Activated CD4-positive, alpha-beta memory T cell treated with anti-CD3 and anti-CD28 coated beads for 36 hours (primary cell): Measurements from ENCODE around the gene SCN4B. TPM values are rescaled to one million over a fixed set of nuclear protein-coding genes. Genes with fewer than 3 reads are reported as not detected.

Source experiments
- CTCF ChIA-PET: fragments of 350-600 bp; sonication (Branson Sonifier 250); formaldehyde crosslinking; loops from one replicate; lab custom pipeline; 2021; ENCODE audit warnings: antibody characterized with exemption, inconsistent platforms; lab: Charles Lee
- POLR2A ChIA-PET: fragments of 350-600 bp; sonication (Branson Sonifier 250); formaldehyde crosslinking; loops from one replicate; lab custom pipeline; 2021; ENCODE audit warnings: antibody characterized with exemption; lab: Charles Lee
- DNase-seq: peaks from one replicate; pipeline ENCODE4 v3.0.0-alpha.2; 2020
- H3K27ac Mint-ChIP-seq: one replicate; pipeline ENCODE4 v1.8.0; 2021; ENCODE audit warnings: mixed read lengths
- H3K27me3 Mint-ChIP-seq: one replicate; pipeline ENCODE4 v1.8.0; 2021; ENCODE audit warnings: mixed read lengths
- H3K36me3 Mint-ChIP-seq: one replicate; pipeline ENCODE4 v1.8.0; 2021; ENCODE audit warnings: mixed read lengths
- H3K4me1 Mint-ChIP-seq: one replicate; pipeline ENCODE4 v1.8.0; 2021; ENCODE audit warnings: low read depth, mixed read lengths
- H3K4me3 Mint-ChIP-seq: one replicate; pipeline ENCODE4 v1.8.0; 2021; ENCODE audit warnings: mild to moderate bottlenecking, mixed read lengths
- H3K9me3 Mint-ChIP-seq: one replicate; pipeline ENCODE4 v1.8.0; 2021; ENCODE audit warnings: mixed read lengths
- intact Hi-C: fragments of 100-400 bp; cut with micrococcal nuclease; formaldehyde crosslinking; loops from one replicate; pipeline ENCODE4 v1.15.1; 2023
- total RNA-seq, 2 experiments: library from RNA; stranded (reverse); gene quantifications; one replicate each; pipeline ENCODE4 v1.2.3, GENCODE V29; 2021

SCN4B gene
- total RNA-seq, 2 experiments from 2014 or later = 0.22 to 0.36 TPM

DNA sequence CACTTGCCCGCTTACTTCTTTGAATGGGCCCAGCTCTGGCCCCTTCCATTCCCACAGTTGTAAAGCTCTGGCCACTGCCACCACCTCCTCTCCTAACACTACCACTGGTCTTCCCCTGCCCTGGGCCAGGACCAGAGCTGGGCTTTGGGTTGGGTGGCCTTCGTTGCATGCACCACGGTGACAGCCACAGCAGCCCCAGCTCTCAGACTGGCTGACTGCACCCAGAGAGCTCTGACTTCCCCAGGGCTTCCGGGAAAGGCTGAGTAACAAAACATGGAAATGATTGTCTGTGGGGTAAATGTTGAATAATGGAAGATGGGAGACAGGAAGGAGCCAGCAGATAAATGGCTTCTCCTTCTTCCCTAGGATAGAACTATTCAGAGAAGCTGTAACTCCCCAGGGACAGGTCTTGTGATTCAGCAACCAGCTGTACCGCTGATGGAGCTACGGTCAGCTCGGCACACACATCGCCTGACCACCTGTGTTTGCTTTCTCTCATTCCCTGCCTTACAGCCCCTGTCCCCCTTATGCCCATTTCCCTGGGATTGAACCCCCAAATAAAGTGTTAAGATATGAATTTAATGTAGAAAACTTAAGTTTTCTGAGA lies 27.6 kb downstream of the SCN4B start:
- no peak for DNase-seq
- Mint-ChIP-seq H3K36me3 (no peaks in the 10 kb centered on the region), H3K4me3 (no peak overlapping the region), H3K27ac (no peak overlapping the region), H3K27me3 (peaks cover 6% of the 10 kb centered on the region), H3K9me3 (no peaks in the 10 kb centered on the region), H3K4me1 (peaks cover 2% of the 10 kb centered on the region)
- ChIA-PET CTCF (interaction anchor here (1.6 kb wide), 1 partner anchor 46 kb away, joined by 8 read pairs; no protein-coding TSS in a partner anchor), POLR2A (no interaction called here)
- intact Hi-C loops = no loop called here

DNA sequence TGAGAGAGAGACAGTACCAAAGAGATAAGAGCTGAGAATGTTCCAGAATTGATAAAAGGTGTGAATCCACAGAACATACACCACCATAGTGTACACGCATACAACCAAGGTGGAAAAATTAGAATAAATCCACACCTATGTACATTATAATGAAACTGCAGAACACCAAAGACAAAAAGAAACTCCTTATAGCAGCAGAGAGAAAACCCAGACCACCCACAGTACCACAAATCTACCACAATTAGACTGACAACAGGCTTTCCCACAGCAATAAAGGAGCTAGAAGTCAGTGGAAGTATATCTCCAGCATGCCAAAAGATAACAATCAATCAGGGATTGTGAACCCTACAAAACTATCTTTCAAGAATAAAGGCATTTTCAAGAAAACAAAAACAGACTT lies 31.8 kb downstream of the SCN4B start:
- no peaks in the 10 kb centered on the region for H3K9me3 Mint-ChIP-seq
- no peak overlapping the region for H3K27ac Mint-ChIP-seq
- H3K4me1 Mint-ChIP-seq = no peaks in the 10 kb centered on the region
- H3K4me3 Mint-ChIP-seq = no peak overlapping the region
- ChIA-PET CTCF (no interaction called here), POLR2A (no interaction called here)
- H3K36me3 Mint-ChIP-seq = no peaks in the 10 kb centered on the region
- intact Hi-C loops = no loop called here
- peaks cover 2% of the 10 kb centered on the region for H3K27me3 Mint-ChIP-seq
- no peak for DNase-seq

DNA sequence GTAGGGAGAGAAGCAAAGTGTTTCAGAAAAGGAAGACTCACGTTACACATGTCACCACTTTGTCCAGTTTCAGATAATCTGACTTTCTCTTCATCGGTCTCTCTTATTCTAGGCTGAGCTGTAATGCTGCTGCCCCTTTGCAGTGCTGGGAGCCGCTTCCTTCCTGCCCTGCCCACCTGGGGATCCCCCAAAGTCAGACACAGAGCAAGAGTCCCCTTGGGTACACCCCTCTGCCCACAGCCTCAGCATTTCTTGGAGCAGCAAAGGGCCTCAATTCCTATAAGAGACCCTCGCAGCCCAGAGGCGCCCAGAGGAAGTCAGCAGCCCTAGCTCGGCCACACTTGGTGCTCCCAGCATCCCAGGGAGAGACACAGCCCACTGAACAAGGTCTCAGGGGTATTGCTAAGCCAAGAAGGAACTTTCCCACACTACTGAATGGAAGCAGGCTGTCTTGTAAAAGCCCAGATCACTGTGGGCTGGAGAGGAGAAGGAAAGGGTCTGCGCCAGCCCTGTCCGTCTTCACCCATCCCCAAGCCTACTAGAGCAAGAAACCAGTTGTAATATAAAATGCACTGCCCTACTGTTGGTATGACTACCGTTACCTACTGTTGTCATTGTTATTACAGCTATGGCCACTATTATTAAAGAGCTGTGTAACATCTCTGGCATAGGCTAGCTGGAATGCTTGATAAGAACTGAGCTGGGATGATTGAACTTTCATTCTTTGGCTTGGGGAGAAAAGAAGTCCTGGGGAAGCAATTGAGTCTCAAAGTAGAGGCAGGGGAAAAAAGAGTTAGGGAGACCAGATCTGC lies 34.6 kb downstream of the SCN4B start:
- H3K9me3 Mint-ChIP-seq = no peaks in the 10 kb centered on the region
- no peak for DNase-seq
- POLR2A ChIA-PET = no interaction called here
- no peak overlapping the region for H3K27ac Mint-ChIP-seq
- H3K4me3 Mint-ChIP-seq = no peak overlapping the region
- CTCF ChIA-PET = no interaction called here
- H3K4me1 Mint-ChIP-seq = no peaks in the 10 kb centered on the region
- H3K36me3 Mint-ChIP-seq = no peaks in the 10 kb centered on the region
- intact Hi-C loops = no loop called here
- H3K27me3 Mint-ChIP-seq = peaks cover 2% of the 10 kb centered on the region

DNA sequence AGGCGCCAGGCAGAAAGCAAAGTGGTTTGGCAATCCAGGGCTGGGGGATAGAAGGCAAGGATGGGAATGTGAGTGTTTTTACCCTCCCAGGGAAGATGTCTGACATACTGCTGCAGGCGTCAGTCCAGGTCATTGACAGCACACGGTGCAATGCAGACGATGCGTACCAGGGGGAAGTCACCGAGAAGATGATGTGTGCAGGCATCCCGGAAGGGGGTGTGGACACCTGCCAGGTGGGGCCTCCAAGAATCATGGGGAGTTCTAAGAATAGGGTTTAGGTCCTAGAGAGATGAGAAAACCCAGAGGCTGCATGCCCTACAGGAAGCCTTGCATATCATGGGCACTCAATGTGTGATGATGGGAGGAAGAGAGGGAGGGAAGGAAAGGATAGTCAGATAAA lies 37.6 kb downstream of the SCN4B start:
- CTCF ChIA-PET = interaction anchor here (0.7 kb wide), 1 partner anchor 57 kb away, joined by 3 read pairs; no protein-coding TSS in a partner anchor
- Mint-ChIP-seq H3K4me1 (no peaks in the 10 kb centered on the region), H3K9me3 (no peaks in the 10 kb centered on the region), H3K27me3 (peaks cover 2% of the 10 kb centered on the region), H3K4me3 (no peak overlapping the region), H3K36me3 (no peaks in the 10 kb centered on the region), H3K27ac (no peak overlapping the region)
- intact Hi-C loops = no loop called here
- POLR2A ChIA-PET = no interaction called here
- no peak for DNase-seq

DNA sequence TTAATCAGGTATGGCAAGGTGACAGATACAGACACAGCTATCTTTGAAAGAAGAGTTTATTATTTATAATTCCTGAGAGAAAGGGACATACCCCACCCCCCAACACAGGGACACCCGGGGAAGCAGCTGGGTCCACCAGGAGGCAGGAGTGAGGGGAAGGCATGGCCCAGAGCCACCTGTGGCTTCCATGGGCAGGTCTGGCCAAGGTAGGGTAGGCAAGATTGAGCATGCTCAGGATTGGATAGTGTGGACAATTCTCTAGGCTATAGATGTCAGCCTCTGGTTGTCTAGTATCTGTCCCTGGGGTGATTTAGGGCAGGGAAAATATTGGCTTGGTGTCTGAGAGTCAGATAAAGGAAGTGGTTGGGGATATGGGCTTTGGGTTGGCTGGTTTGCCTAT lies 38.4 kb downstream of the SCN4B start:
- DNase-seq = no peak
- H3K9me3 Mint-ChIP-seq = no peaks in the 10 kb centered on the region
- no peak overlapping the region for H3K27ac Mint-ChIP-seq
- POLR2A ChIA-PET = no interaction called here
- H3K4me3 Mint-ChIP-seq = no peak overlapping the region
- H3K27me3 Mint-ChIP-seq = peaks cover 2% of the 10 kb centered on the region
- intact Hi-C loops = no loop called here
- no peaks in the 10 kb centered on the region for H3K4me1 Mint-ChIP-seq
- CTCF ChIA-PET = interaction anchor here (0.8 to 1.1 kb wide), 2 partner anchors 58 to 305 kb away, joined by 3 read pairs; no protein-coding TSS in a partner anchor
- H3K36me3 Mint-ChIP-seq = no peaks in the 10 kb centered on the region

DNA sequence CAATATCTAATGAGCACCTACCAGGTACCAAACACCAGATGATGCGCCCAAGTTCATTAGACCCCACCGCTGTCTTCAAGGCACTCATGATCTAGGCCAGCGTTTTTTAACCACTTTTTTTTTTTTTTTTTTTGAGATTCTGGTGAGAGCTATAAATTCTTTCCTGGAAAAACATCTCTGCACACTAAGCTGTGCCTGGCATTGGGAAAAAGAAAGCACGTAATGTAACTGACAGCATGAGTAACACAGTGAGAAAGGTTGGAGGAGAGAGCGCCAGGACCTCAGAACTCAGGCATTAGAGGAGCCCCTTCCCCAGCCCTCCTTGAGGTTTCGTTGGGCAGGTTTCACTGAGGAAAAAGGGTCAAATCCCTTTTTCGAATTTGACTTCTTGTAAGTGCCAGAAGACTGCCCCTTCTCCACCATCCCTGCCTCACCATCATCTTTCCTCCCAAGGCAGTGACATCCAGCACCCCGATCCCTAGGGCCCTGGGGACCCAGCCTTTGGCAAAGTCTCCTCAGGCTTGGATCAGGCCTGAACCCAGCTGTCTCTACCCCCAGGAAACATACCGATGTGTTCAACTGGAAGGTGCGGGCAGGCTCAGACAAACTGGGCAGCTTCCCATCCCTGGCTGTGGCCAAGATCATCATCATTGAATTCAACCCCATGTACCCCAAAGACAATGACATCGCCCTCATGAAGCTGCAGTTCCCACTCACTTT lies 39.8 kb downstream of the SCN4B start:
- peaks cover 2% of the 10 kb centered on the region for H3K27me3 Mint-ChIP-seq
- H3K4me3 Mint-ChIP-seq = no peak overlapping the region
- no peak for DNase-seq
- no peaks in the 10 kb centered on the region for H3K9me3 Mint-ChIP-seq
- ChIA-PET CTCF (interaction anchor here (1.1 kb wide), 1 partner anchor 59 kb away, joined by 3 read pairs; no protein-coding TSS in a partner anchor), POLR2A (no interaction called here)
- no peak overlapping the region for H3K27ac Mint-ChIP-seq
- H3K4me1 Mint-ChIP-seq = no peaks in the 10 kb centered on the region
- intact Hi-C loops = no loop called here
- no peaks in the 10 kb centered on the region for H3K36me3 Mint-ChIP-seq

DNA sequence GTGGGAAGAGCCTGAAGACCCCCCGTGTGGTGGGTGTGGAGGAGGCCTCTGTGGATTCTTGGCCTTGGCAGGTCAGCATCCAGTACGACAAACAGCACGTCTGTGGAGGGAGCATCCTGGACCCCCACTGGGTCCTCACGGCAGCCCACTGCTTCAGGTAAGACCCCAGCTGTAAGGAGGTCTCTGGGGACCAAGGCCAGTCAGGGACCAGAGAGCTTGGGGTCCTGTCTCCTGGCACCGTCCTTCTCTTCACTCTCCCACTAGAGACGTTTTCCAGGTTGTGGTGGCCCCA lies 40.9 kb downstream of the SCN4B start:
- H3K27me3 Mint-ChIP-seq = no peaks in the 10 kb centered on the region
- no peaks in the 10 kb centered on the region for H3K9me3 Mint-ChIP-seq
- H3K36me3 Mint-ChIP-seq = no peaks in the 10 kb centered on the region
- no peak for DNase-seq
- no peaks in the 10 kb centered on the region for H3K4me1 Mint-ChIP-seq
- CTCF ChIA-PET = no interaction called here
- no peak overlapping the region for H3K4me3 Mint-ChIP-seq
- no peak overlapping the region for H3K27ac Mint-ChIP-seq
- intact Hi-C loops = no loop called here
- POLR2A ChIA-PET = no interaction called here

DNA sequence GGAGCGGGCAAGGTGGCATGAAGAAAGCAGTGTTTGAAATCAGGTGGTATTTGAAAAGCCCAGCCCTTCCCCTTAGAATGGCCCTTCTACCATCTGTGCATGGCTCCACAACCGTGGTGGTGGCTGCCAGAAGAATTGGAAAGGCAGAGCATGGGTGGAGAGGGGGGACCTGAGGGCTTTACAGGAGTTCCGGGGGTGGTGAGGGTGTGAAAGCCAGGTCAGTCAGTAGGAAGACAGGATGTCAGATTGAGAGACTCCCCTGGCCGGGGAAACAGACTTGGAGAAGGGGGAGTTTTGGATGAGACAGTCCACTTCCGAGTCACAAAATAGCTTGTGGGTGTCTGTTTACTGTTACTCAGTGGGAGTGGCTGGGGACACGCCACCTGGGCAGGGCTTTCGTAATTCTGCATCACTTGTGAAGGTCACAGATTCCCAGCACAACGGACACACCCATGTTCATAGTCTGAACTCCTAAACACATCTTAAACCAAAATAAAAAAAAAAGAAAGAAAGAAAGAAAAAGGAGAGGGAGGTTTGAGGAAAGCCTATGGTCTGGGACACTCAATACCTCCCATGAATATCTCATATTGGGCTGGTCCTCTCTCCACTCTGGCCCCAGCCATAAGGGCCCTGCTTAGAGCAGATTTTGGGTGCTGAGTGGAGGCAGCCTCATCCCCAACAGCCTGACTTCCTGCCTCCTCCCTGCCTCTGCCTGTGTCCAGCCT lies 41.4 kb downstream of the SCN4B start:
- no peaks in the 10 kb centered on the region for H3K4me1 Mint-ChIP-seq
- no peaks in the 10 kb centered on the region for H3K9me3 Mint-ChIP-seq
- no peak overlapping the region for H3K4me3 Mint-ChIP-seq
- H3K27me3 Mint-ChIP-seq = no peaks in the 10 kb centered on the region
- ChIA-PET POLR2A (no interaction called here), CTCF (no interaction called here)
- intact Hi-C loops = no loop called here
- no peaks in the 10 kb centered on the region for H3K36me3 Mint-ChIP-seq
- H3K27ac Mint-ChIP-seq = no peak overlapping the region
- DNase-seq = no peak

DNA sequence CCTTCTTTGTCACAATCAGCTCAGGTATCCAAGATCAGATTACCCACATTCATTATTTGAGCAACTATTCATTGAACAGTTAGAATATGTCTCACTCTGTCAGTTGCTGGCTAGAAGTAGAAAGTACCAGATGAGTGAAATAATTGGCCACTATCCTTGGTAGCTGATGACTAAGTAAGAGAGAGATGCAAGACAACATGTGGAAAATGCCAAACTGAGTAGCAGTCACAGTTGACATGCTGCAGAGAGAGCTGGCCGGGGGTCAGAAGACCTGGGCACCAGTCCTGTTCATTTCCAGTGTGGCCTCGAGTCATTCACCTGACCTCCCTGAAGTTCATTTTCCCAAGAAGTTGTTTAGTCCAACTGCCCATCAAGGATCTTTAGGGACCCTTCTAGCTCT lies 43.4 kb downstream of the SCN4B start:
- Mint-ChIP-seq H3K4me1 (no peaks in the 10 kb centered on the region), H3K36me3 (no peaks in the 10 kb centered on the region), H3K9me3 (no peaks in the 10 kb centered on the region), H3K27ac (no peak overlapping the region), H3K4me3 (no peak overlapping the region), H3K27me3 (no peaks in the 10 kb centered on the region)
- POLR2A ChIA-PET = no interaction called here
- DNase-seq = no peak
- CTCF ChIA-PET = interaction anchor here (1.4 kb wide), 1 partner anchor 62 kb away, joined by 3 read pairs; no protein-coding TSS in a partner anchor
- intact Hi-C loops = no loop called here

DNA sequence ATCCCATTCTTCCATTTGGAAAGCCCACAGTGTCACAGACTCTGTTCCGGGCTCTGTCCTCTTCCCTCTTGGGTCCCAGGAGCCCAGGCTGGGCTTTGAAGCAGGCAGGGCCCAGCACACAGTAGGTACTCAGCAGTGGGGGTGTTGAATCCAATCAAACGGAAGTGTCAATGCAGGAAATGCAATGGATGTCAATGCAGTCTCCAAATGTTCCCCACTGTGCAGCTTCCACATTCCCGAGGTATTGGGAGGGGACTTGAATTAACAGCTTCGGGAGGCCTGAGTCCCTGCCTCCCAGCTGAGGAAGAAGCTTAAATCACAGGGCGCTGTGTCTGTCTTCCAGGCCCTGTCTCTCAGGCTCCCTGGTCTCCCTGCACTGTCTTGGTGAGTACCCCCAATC lies 44.1 kb downstream of the SCN4B start:
- H3K4me1 Mint-ChIP-seq = no peaks in the 10 kb centered on the region
- no peaks in the 10 kb centered on the region for H3K36me3 Mint-ChIP-seq
- no peaks in the 10 kb centered on the region for H3K27me3 Mint-ChIP-seq
- no peaks in the 10 kb centered on the region for H3K9me3 Mint-ChIP-seq
- no peak overlapping the region for H3K4me3 Mint-ChIP-seq
- no peak for DNase-seq
- intact Hi-C loops = no loop called here
- CTCF ChIA-PET = interaction anchor here (1.4 kb wide), 1 partner anchor 63 kb away, joined by 3 read pairs; no protein-coding TSS in a partner anchor
- H3K27ac Mint-ChIP-seq = no peak overlapping the region
- POLR2A ChIA-PET = no interaction called here

DNA sequence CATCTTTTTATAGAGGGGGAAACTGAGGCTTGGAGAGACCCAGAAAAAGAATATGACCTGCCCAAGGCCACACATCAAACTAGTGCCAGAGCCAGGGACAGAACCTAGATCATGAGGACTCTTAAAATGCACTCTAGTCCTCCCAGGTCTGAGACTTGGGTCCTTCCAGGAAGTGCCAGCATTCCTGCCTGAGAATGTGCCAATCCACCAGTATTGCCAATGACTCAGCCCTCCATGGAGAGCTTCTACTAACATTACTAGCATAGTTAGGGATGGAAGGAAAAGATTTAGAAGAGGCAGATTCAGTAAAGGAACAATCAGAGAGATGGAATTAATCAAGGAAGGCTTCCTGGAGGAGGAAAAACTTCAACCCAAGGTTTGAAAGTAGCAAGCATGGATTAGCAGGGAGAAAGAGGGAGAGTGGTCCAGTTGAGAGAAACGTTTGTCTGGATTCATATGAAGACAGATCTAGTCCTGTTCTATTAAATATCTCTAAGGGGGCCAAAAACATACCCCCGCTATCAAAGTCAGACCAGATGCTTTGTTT lies 45.8 kb downstream of the SCN4B start:
- H3K4me3 Mint-ChIP-seq = no peak overlapping the region
- intact Hi-C loops = no loop called here
- no peak overlapping the region for H3K27ac Mint-ChIP-seq
- no peaks in the 10 kb centered on the region for H3K27me3 Mint-ChIP-seq
- no peak for DNase-seq
- no peaks in the 10 kb centered on the region for H3K36me3 Mint-ChIP-seq
- CTCF ChIA-PET = interaction anchor here (0.8 kb wide), 1 partner anchor 13 kb away, joined by 3 read pairs; no protein-coding TSS in a partner anchor
- H3K4me1 Mint-ChIP-seq = no peaks in the 10 kb centered on the region
- POLR2A ChIA-PET = no interaction called here
- no peaks in the 10 kb centered on the region for H3K9me3 Mint-ChIP-seq
